NK-92 (cell line): Measurements from ENCODE around the gene SLC38A9.

Experiments used
- DNase-seq: peaks from one replicate; lab custom pipeline; 2025; ENCODE audit not compliant: unreplicated experiment; lab: John Stamatoyannopoulos, UW

SLC38A9 gene

GRCh38 chr5:55657443-55657842, 54.7 kb downstream of the SLC38A9 start:
- DNase-seq, result no peak

GRCh38 chr5:55650386-55650785, 61.7 kb downstream of the SLC38A9 start:
- no peak for DNase-seq

GRCh38 chr5:55649963-55650362, 62.2 kb downstream of the SLC38A9 start:
- no peak for DNase-seq

GRCh38 chr5:55645304-55645703, 66.8 kb downstream of the SLC38A9 start:
- DNase-seq, result no peak

GRCh38 chr5:55638455-55638854, 73.7 kb downstream of the SLC38A9 start:
- no peak for DNase-seq

- no peak for DNase-seq
Measured at GRCh38 chr5:55638051-55638450, 74.1 kb downstream of the SLC38A9 start.

- no peak for DNase-seq
Measured at GRCh38 chr5:55636683-55637082, 75.4 kb downstream of the SLC38A9 start.

- DNase-seq, result no peak
Measured at GRCh38 chr5:55636177-55636576, 75.9 kb downstream of the SLC38A9 start.

GRCh38 chr5:55634866-55635265, 77.3 kb downstream of the SLC38A9 start:
- DNase-seq, result no peak

- no peak for DNase-seq
Measured at GRCh38 chr5:55634209-55634805, 77.8 kb downstream of the SLC38A9 start.

GRCh38 chr5:55633574-55634208, 78.4 kb downstream of the SLC38A9 start:
- no peak for DNase-seq

GRCh38 chr5:55629815-55630214, 82.3 kb downstream of the SLC38A9 start:
- DNase-seq, result no peak

GRCh38 chr5:55626790-55627189, 85.3 kb downstream of the SLC38A9 start:
- DNase-seq, result no peak

GRCh38 chr5:55625913-55626312, 86.2 kb downstream of the SLC38A9 start:
- DNase-seq, result no peak

GRCh38 chr5:55625589-55625909, 86.6 kb downstream of the SLC38A9 start:
- DNase-seq, result no peak

GRCh38 chr5:55624841-55625588, 87.1 kb downstream of the SLC38A9 start:
- DNase-seq, result no peak

- DNase-seq, result no peak
Measured at GRCh38 chr5:55623789-55624188, 88.3 kb downstream of the SLC38A9 start.

GRCh38 chr5:55622460-55622859, 89.7 kb downstream of the SLC38A9 start:
- DNase-seq, result no peak

GRCh38 chr5:55621229-55621628, 90.9 kb downstream of the SLC38A9 start:
- DNase-seq, result no peak

GRCh38 chr5:55620766-55621160, 91.4 kb downstream of the SLC38A9 start:
- no peak for DNase-seq

GRCh38 chr5:55620009-55620765, 91.9 kb downstream of the SLC38A9 start:
- DNase-seq, result no peak

- DNase-seq, result no peak
Measured at GRCh38 chr5:55618318-55618717, 93.8 kb downstream of the SLC38A9 start.
